Neural progenitor cell (in vitro differentiated cells): ENCODE results near the gene NBEA. TPM values are rescaled to one million over a fixed set of nuclear protein-coding genes. Genes with fewer than 3 reads are reported as not detected.
A peak's percentile ranks its signal among the peaks of the same experiment; 100 is the strongest.

ENCODE experiments used
- DNase-seq: peaks from one replicate; pipeline ENCODE4 v3.0.0-alpha.2; 2016; ENCODE audit warnings: low spot score
- H2AFZ ChIP-seq: fragments of 200-600 bp; sonication (generic); replicated peaks from 2 replicates; pipeline ENCODE4 v1.6.1; 2016; ENCODE audit warnings: antibody characterized with exemption
- H3F3A ChIP-seq: fragments of 200-600 bp; sonication (generic); 2 replicates; pipeline ENCODE4 v1.6.1; 2016; ENCODE audit warnings: antibody characterized with exemption, low read depth
- H3K27ac ChIP-seq: fragments of 200-600 bp; sonication (generic); 2 replicates; pipeline ENCODE4 v1.5.1; 2016; ENCODE audit warnings: mild to moderate bottlenecking
- H3K27me3 ChIP-seq: fragments of 200-600 bp; sonication (generic); 2 replicates; pipeline ENCODE4 v1.6.1; 2016; ENCODE audit warnings: mild to moderate bottlenecking, moderate library complexity
- H3K36me3 ChIP-seq: fragments of 200-600 bp; sonication (generic); 2 replicates; pipeline ENCODE4 v1.5.1; 2016
- H3K4me1 ChIP-seq: fragments of 200-600 bp; sonication (generic); 2 replicates; pipeline ENCODE4 v1.6.1; 2016; ENCODE audit warnings: mixed run types
- H3K4me2 ChIP-seq: fragments of 200-600 bp; sonication (generic); 2 replicates; pipeline ENCODE4 v1.6.1; 2016
- H3K4me3 ChIP-seq: fragments of 200-600 bp; sonication (generic); 2 replicates; pipeline ENCODE4 v1.5.1; 2016
- H3K79me2 ChIP-seq: fragments of 200-600 bp; sonication (generic); 2 replicates; pipeline ENCODE4 v1.6.1; 2016; ENCODE audit warnings: low read depth
- H3K9ac ChIP-seq: fragments of 200-600 bp; sonication (generic); 2 replicates; pipeline ENCODE4 v1.6.1; 2016
- H3K9me3 ChIP-seq: fragments of 200-600 bp; sonication (generic); 2 replicates; pipeline ENCODE4 v1.5.1; 2016; ENCODE audit warnings: low read depth
- H4K20me1 ChIP-seq: fragments of 200-600 bp; sonication (generic); 2 replicates; pipeline ENCODE4 v1.6.1; 2016; ENCODE audit warnings: low read depth
- H3K27ac Mint-ChIP-seq: 3 replicates; pipeline ENCODE4 v1.8.0; 2021; ENCODE audit warnings: mixed read lengths
- H3K27me3 Mint-ChIP-seq: 2 replicates; pipeline ENCODE4 v1.8.0; 2022; ENCODE audit warnings: low read depth, mild to moderate bottlenecking, inconsistent platforms, moderate library complexity, mixed read lengths; ENCODE audit not compliant: insufficient read depth
- H3K36me3 Mint-ChIP-seq: 3 replicates; pipeline ENCODE4 v1.8.0; 2021; ENCODE audit warnings: mixed read lengths
- H3K4me1 Mint-ChIP-seq: 3 replicates; pipeline ENCODE4 v1.8.0; 2021; ENCODE audit warnings: mixed read lengths
- H3K4me3 Mint-ChIP-seq: 3 replicates; pipeline ENCODE4 v1.8.0; 2021; ENCODE audit warnings: mild to moderate bottlenecking, moderate library complexity, mixed read lengths
- H3K9me3 Mint-ChIP-seq: 3 replicates; pipeline ENCODE4 v1.8.0; 2020; ENCODE audit warnings: mixed read lengths
- EZH2 ChIP-seq: fragments of 200-600 bp; sonication (generic); IDR thresholded peaks from 2 replicates; pipeline ENCODE4 v1.6.1; 2017; ENCODE audit warnings: antibody characterized with exemption, mild to moderate bottlenecking, moderate library complexity
- EZH2phosphoT487 ChIP-seq: fragments of 200-600 bp; sonication (generic); IDR thresholded peaks from 2 replicates; pipeline ENCODE4 v1.6.1; 2017; ENCODE audit warnings: antibody characterized with exemption
- total RNA-seq: library from RNA; depleted of rRNA; stranded (reverse); fragments of >200 nt; gene quantifications from 2 replicates; pipeline ENCODE4 v1.2.3, GENCODE V29; 2015; ENCODE audit warnings: low replicate concordance
- TF ChIP-seq, protein P1 (sequence below): fragments of 200-600 bp; sonication (generic); IDR thresholded peaks from 2 replicates; pipeline ENCODE4 v1.5.1; 2017; ENCODE audit warnings: antibody characterized with exemption, mild to moderate bottlenecking

The NBEA gene
- total RNA-seq, 1 donor from 2014 or later: 31.0 TPM

DNA sequence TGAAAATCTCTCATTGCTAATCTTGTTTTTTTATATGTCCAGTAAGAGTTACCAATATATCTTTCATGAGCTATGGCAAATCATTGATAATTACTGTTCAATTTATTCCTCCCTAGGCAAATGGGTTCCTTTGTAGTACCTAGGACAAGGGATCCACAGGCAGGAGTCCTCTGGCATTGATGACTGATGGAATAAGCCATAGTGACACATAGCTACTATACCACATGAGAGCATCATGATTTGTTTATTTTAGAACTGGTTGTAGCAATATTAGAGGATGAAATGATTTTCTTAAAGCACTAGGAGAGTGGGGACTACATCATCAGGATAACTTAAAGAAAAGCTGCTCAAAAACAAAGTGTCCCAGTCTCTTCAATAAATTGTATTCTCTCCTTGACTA lies 556.2 kb downstream of the NBEA start:
- TF ChIP-seq, protein P1, sequence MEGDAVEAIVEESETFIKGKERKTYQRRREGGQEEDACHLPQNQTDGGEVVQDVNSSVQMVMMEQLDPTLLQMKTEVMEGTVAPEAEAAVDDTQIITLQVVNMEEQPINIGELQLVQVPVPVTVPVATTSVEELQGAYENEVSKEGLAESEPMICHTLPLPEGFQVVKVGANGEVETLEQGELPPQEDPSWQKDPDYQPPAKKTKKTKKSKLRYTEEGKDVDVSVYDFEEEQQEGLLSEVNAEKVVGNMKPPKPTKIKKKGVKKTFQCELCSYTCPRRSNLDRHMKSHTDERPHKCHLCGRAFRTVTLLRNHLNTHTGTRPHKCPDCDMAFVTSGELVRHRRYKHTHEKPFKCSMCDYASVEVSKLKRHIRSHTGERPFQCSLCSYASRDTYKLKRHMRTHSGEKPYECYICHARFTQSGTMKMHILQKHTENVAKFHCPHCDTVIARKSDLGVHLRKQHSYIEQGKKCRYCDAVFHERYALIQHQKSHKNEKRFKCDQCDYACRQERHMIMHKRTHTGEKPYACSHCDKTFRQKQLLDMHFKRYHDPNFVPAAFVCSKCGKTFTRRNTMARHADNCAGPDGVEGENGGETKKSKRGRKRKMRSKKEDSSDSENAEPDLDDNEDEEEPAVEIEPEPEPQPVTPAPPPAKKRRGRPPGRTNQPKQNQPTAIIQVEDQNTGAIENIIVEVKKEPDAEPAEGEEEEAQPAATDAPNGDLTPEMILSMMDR: no peak
- TF ChIP-seq EZH2 (no peak), EZH2phosphoT487 (no peak)

GRCh38 chr13:35499196-35499662 lies 557.2 kb downstream of the NBEA start:
- H3K4me3 Mint-ChIP-seq: no peak overlapping the region
- Histone ChIP-seq H3K79me2 (no peaks in the 10 kb centered on the region), H3K4me1 (peaks cover 41% of the 10 kb centered on the region), H3K9ac (no peak overlapping the region), H3F3A (peaks cover 25% of the 10 kb centered on the region), H3K4me3 (peak overlapping the region; percentile 10), H4K20me1 (peaks cover 35% of the 10 kb centered on the region), H3K27me3 (no peaks in the 10 kb centered on the region), H3K4me2 (peak overlapping the region; percentile 51), H3K27ac (peak overlapping the region; percentile 2), H3K9me3 (no peaks in the 10 kb centered on the region), H3K36me3 (no peaks in the 10 kb centered on the region), H2AFZ (no peak overlapping the region)
- H3K27me3 Mint-ChIP-seq: no peaks in the 10 kb centered on the region
- DNase-seq: peak; percentile 8
- no peaks in the 10 kb centered on the region for H3K36me3 Mint-ChIP-seq
- H3K4me1 Mint-ChIP-seq: peaks cover 39% of the 10 kb centered on the region
- H3K9me3 Mint-ChIP-seq: no peaks in the 10 kb centered on the region
- TF ChIP-seq, protein P1: no peak
- TF ChIP-seq EZH2phosphoT487 (no peak), EZH2 (no peak)
- peak overlapping the region; percentile 10 for H3K27ac Mint-ChIP-seq

More for the DNA sequence above, 556.2 kb downstream of the NBEA start:
- H3K4me1 Mint-ChIP-seq: peaks cover 39% of the 10 kb centered on the region
- H3K4me2 ChIP-seq: no peak overlapping the region
- H3K4me3 Mint-ChIP-seq: no peak overlapping the region
- H3K4me3 ChIP-seq: no peak overlapping the region
- H4K20me1 ChIP-seq: peaks cover 35% of the 10 kb centered on the region
- no peaks in the 10 kb centered on the region for H3K27me3 ChIP-seq
- peaks cover 41% of the 10 kb centered on the region for H3K4me1 ChIP-seq
- H3F3A ChIP-seq: peaks cover 25% of the 10 kb centered on the region
- H3K27ac ChIP-seq: no peak overlapping the region
- no peaks in the 10 kb centered on the region for H3K9me3 Mint-ChIP-seq
- DNase-seq: no peak
- no peaks in the 10 kb centered on the region for H3K27me3 Mint-ChIP-seq
- no peaks in the 10 kb centered on the region for H3K36me3 ChIP-seq
- no peak overlapping the region for H3K27ac Mint-ChIP-seq
- no peaks in the 10 kb centered on the region for H3K9me3 ChIP-seq
- H3K79me2 ChIP-seq: no peaks in the 10 kb centered on the region
- no peak overlapping the region for H2AFZ ChIP-seq
- no peaks in the 10 kb centered on the region for H3K36me3 Mint-ChIP-seq
- H3K9ac ChIP-seq: no peak overlapping the region

DNA sequence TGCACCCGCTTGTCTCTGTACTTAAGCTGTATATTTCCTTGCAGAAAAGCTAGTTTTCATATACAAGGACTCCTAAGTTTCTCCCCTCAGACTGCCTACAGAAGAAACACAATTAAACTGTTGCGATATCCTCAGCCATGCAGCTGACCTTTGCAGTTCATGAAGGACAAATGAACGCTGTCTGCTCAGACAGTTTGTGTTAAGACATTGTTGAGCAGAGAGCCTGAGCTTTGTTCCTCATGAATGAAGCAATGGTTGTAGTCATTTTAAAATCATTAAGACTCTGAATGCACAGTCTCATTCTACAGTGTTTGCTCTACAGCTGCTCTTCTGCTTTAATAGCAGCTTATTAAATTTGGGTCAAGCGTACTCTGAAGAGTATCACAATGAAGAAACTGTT lies 557.6 kb downstream of the NBEA start:
- Histone ChIP-seq H3K79me2 (no peaks in the 10 kb centered on the region), H4K20me1 (peaks cover 35% of the 10 kb centered on the region), H3F3A (peaks cover 25% of the 10 kb centered on the region), H3K4me1 (peaks cover 41% of the 10 kb centered on the region), H3K27ac (peak overlapping the region; percentile 2), H2AFZ (no peak overlapping the region), H3K27me3 (no peaks in the 10 kb centered on the region), H3K36me3 (no peaks in the 10 kb centered on the region), H3K4me3 (peak overlapping the region; percentile 10), H3K9ac (no peak overlapping the region), H3K9me3 (no peaks in the 10 kb centered on the region), H3K4me2 (peak overlapping the region; percentile 51)
- TF ChIP-seq, protein P1: no peak
- TF ChIP-seq EZH2phosphoT487 (no peak), EZH2 (no peak)
- no peaks in the 10 kb centered on the region for H3K27me3 Mint-ChIP-seq
- H3K27ac Mint-ChIP-seq: peak overlapping the region; percentile 10
- peak; percentile 66 for DNase-seq
- no peak overlapping the region for H3K4me3 Mint-ChIP-seq
- no peaks in the 10 kb centered on the region for H3K36me3 Mint-ChIP-seq
- H3K9me3 Mint-ChIP-seq: no peaks in the 10 kb centered on the region
- peaks cover 39% of the 10 kb centered on the region for H3K4me1 Mint-ChIP-seq
